Stimulated activated CD8-positive, alpha-beta memory T cell treated with anti-CD3 and anti-CD28 coated beads, Interleukin-7, amount 100 ng/mL, for 24 hours (primary cell): ENCODE measurements around the gene PTPRT.
"Not testable (repeated sequence)": the region's sequence is repeated elsewhere in the genome, so short reads cannot be mapped to it uniquely, and the experiment has no call there.

Experiments
- DNase-seq: peaks from one replicate; pipeline ENCODE4 v3.0.0-alpha.2; 2020; ENCODE audit warnings: low read depth

Gene PTPRT

GRCh38 chr20:42910808-42911207, 278.9 kb downstream of the PTPRT start:
- DNase-seq, result not testable (repeated sequence)

DNA sequence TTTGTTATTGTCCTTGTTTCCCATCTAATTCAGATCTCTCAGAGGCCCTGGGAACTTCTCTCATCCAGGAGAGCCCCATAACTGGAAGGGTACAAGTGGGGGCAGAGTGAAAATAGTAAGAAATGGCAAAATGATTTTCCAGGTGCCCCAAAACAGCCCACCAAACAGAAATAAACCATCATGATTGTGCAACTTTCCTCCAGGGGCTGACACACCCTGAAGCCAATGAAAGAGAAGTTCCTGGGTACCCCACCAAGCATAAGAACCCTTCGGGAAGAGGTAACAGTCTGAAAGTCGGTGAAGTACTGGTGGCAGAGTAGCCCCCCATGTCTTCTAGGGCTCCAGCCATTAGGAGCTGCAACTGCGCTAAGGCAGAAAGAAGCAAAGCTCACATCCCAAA, 282.0 kb downstream of the PTPRT start:
- no peak for DNase-seq

GRCh38 chr20:42906120-42906519, 283.6 kb downstream of the PTPRT start:
- DNase-seq, result no peak

DNA sequence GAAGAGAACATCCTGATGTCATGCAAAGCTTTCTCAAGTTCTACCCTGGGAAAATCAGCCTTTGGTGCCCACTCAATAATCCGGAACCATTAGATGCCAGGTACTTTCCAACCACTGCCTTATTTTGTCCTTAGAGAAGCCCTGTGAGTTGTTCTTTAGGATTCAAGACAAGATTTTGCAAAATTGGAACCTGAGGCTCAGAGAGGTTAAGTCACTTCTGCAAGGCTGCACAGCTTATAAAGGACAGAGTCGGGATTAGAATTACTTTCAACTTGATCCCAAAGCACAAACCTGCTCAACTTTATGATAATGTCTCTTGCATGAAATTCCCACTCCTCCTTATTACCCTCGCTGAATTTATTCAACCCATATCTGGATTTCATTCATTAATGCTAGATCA, 287.2 kb downstream of the PTPRT start:
- DNase-seq, result no peak

- no peak for DNase-seq
These were observed 287.8 kb downstream of the PTPRT start for GRCh38 chr20:42901689-42902440.

GRCh38 chr20:42900764-42901163, 288.9 kb downstream of the PTPRT start:
- not testable (repeated sequence) for DNase-seq

- no peak for DNase-seq
These were observed 294.7 kb downstream of the PTPRT start for GRCh38 chr20:42895020-42895419.

- no peak for DNase-seq
These were observed 295.2 kb downstream of the PTPRT start for GRCh38 chr20:42894483-42894882.

DNA sequence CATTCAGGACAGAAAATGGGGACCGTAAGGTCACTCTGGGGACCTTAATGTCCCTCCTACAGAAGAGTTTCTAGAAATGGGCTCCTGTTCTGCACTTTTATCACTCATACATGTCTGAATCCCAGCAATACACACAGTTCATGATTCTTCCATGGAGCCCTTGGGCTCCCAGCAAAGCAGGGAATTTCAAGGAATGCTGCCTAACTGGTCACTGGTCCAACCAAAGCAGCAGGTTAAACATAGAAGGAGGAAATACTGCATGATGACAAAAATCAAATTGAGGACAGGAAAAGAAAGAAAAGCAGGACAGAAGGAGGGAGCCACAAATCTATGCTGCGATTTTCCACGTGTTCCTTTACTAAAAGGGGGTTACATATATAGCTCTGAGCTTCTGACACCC, 300.2 kb downstream of the PTPRT start:
- no peak for DNase-seq

GRCh38 chr20:42887281-42887680, 302.4 kb downstream of the PTPRT start:
- no peak for DNase-seq

GRCh38 chr20:42886801-42887200, 302.9 kb downstream of the PTPRT start:
- DNase-seq, result no peak

DNA sequence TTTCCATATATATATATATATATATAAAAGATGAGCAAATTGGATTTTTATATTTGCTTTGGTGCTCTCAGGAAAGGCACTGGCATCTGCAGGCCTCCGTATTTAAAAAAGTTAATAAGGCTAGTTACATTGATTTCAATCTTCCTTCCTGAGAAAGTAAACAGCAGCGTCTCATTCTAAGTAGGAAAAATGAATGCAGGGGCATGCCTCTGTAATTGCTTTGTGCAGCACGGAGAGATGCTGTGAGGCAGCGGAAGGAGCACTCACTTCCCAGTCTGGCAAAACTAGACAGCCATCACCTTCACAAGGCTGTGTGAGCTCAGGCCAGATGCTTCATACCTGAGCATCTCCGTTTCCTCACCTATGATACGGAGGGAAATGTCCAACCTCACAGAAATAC, 303.7 kb downstream of the PTPRT start:
- no peak for DNase-seq

DNA sequence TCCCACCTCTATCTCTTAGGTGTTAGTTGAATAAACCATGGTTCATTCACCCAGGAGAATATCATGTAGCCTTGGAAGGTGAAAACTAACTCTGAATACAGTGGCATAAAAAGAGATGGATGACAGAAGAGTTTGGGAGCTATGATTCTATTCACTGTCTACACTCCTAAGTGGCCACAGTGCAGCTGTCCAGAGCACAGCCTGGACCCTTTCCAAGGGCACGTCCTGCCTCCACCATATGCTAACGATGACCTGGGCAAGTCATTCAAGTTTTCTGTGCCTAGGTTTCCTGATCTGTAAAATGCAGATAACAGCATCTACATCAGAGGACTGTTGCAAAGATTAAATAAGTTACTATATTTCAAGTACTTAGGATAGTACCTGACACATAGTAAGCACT, 314.1 kb downstream of the PTPRT start:
- DNase-seq, result no peak

- DNase-seq, result no peak
These were observed 316.4 kb downstream of the PTPRT start for GRCh38 chr20:42873259-42873658.

GRCh38 chr20:42864116-42864515, 325.6 kb downstream of the PTPRT start:
- no peak for DNase-seq

DNA sequence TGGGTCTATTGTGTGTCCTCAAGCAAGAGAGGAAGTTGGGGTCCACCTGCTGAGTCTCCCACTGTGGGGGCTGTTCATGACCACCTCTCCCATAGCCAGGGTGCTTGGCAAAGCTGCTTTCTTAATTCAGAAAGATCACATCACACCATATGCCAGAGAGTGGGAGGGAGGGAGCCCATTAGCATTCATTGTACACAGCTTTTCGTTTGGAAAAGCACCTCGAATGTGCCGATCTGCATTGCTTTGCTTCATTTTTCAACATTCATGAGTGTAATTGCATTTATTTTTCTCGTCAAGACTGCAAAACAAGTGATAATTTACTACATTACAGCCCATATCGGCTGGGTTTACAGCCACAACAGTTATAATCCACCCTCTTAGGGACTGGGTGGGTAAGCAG, 327.3 kb downstream of the PTPRT start:
- no peak for DNase-seq

- no peak for DNase-seq
These were observed 332.3 kb downstream of the PTPRT start for GRCh38 chr20:42857446-42857845.

DNA sequence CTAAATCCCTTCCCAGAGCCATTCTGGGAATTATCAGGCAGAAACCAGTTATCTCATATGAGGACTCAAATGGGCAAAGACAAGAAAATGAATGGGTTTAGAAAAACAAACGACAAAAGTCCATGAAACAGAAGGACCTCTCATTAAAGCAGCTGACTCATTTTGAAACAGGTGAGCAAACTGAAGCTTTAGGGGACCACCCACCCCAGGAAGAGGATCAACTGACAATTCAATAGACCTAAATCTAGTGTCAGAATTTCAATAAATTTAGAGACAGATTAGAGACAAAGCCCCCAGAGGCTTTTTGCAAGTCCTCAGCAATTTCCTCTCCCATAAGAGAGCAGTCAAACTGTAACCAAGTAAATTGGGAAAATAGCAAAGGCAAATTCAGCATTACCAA, 333.8 kb downstream of the PTPRT start:
- DNase-seq, result no peak

DNA sequence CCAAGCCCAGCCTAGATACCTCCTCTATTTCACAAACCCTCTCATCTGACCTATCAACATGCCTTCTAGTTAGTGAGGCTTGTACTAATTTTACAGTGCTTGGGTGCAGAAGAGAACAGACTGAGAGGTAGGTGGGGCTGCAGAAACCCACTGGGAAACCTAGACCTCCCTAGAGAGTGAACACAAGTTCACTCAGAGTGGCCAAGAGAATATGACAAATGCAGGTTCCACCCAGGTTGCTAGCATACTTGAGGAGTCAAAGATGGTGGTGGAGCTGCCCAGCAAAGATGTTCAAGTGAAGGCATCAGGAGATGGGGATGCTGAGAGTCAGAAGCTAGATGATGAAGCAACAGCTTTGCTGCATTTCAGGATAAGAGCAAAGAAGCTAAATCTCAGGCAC, 337.0 kb downstream of the PTPRT start:
- DNase-seq, result no peak

GRCh38 chr20:42846784-42847490, 342.8 kb downstream of the PTPRT start:
- no peak for DNase-seq

DNA sequence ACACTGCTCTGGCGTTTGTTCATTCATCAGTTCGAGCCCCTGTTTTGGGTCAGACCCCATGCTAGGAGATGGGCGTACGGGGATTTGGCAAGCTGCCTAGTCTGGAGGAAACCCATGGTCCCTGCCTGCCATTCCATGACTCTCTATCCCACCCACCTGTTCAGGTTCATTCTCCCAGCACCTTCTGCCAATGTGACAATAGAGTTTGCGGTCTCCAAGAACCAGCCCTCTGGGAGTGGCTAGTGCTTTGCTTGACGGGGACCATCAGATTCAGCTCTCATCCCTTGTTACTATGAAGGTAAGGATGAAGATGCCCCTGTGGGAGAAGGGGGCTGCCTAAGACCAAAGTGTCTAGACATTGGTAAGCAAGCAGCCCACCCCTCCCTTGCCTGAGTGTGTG, 345.0 kb downstream of the PTPRT start:
- no peak for DNase-seq

- no peak for DNase-seq
These were observed 352.2 kb downstream of the PTPRT start for GRCh38 chr20:42837456-42837855.

- DNase-seq, result no peak
These were observed 353.4 kb downstream of the PTPRT start for GRCh38 chr20:42836339-42836738.

DNA sequence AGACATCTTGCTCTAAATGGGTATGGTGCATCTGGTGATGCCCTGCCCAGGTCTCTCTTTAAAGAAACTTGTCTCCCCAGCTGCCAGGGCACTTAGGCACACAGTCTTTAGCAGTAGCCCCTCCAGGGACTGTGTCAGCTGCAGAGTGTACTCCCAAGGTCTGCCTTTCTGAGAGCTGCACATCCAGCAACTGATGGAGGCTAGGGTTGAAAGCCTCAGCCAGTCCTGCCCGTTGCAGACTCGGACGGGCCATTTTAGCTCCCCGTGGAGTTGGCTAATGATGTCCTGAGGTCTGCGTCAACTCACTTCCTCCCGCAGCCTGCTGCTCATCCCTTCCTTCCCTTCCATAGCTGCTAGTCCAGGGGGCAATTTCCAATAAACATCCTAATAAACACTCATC, 381.8 kb downstream of the PTPRT start:
- no peak for DNase-seq
